Adipose tissue (tissue), 3 donors: ENCODE results near the gene LRRC75B. TPM values are rescaled to one million over a fixed set of nuclear protein-coding genes. Genes with fewer than 3 reads are reported as not detected.
"Not testable (repeated sequence)": the region's sequence is repeated elsewhere in the genome, so short reads cannot be mapped to it uniquely, and the experiment has no call there.

Experiments
- H3K27ac ChIP-seq: one replicate; pipeline ENCODE4 v1.5.1; 2013; ENCODE audit warnings: low read depth, low read length
- WGBS, 3 donors: extraction: QIAGEN DNeasy Blood & Tissue Kit; methylation state at CpG; one replicate each; pipeline ENCODE4 v1.1.7; 2013; 5-methylcytosine and 5-hydroxymethylcytosine counted together
- polyA plus RNA-seq, 3 donors: library from polyadenylated mRNA; stranded (reverse); fragments of 200-250 nt; gene quantifications; one replicate each; pipeline ENCODE4 v1.2.3, GENCODE V29; 2013
- donor health status: healthy with polysubstance abuse.
- donor health status: Bipolar disorder and iron deficiency.
- donor health status: healthy.

Gene LRRC75B
- polyA plus RNA-seq, 3 donors = 5.8 to 12.5 (median 10.8) TPM

- WGBS, 3 donors = 56 to 75% (median 66%) methylated on average over 8 of the region's 8 CpGs
These were observed 25.9 kb downstream of the LRRC75B start for GRCh38 chr22:24566899-24567511.

GRCh38 chr22:24565077-24565476 is 27.8 kb downstream of the LRRC75B start:
- WGBS, 3 donors = 84 to 92% (median 90%) methylated on average over 2 of the region's 2 CpGs
- H3K27ac ChIP-seq = no peak overlapping the region

More at GRCh38 chr22:24566899-24567511, 25.9 kb downstream of the LRRC75B start:
- no peak overlapping the region for H3K27ac ChIP-seq

GRCh38 chr22:24564376-24565058 is 28.4 kb downstream of the LRRC75B start:
- H3K27ac ChIP-seq = no peak overlapping the region
- 46 to 66% (median 62%) methylated on average over 2 of the region's 2 CpGs for WGBS, 3 donors

- 82 to 88% (median 86%) methylated on average over 2 of the region's 2 CpGs for WGBS, 3 donors
- H3K27ac ChIP-seq = no peak overlapping the region
These were observed 29.6 kb downstream of the LRRC75B start for GRCh38 chr22:24563246-24563645.

GRCh38 chr22:24559471-24559870 is 33.4 kb downstream of the LRRC75B start:
- no peak overlapping the region for H3K27ac ChIP-seq
- 61 to 69% (median 67%) methylated on average over 4 of the region's 4 CpGs for WGBS, 3 donors

GRCh38 chr22:24555165-24556039 is 37.5 kb downstream of the LRRC75B start, which contains the start of gene SNRPD3:
Gene SNRPD3, plus strand, starts transcription at chr22:24555999. Its CDS starts 1,676 bp downstream, at chr22:24557675.
- WGBS, 3 donors = 0 to 1% (median 1%) methylated on average over 56 to 59 of the region's 59 CpGs
- peak within 1 kb of the TSS; percentile 94 for H3K27ac ChIP-seq

GRCh38 chr22:24554313-24555164 is 38.3 kb downstream of the LRRC75B start, which contains the start of gene GUCD1:
Gene GUCD1, minus strand, starts transcription at chr22:24555138. Its CDS starts 147 bp downstream, at chr22:24554991.
- 0 to 1% (median 1%) methylated on average over 51 to 62 of the region's 64 CpGs for WGBS, 3 donors
- H3K27ac ChIP-seq = peak within 1 kb of the TSS; percentile 94

GRCh38 chr22:24553597-24554312 is 39.1 kb downstream of the LRRC75B start:
- H3K27ac ChIP-seq = no peak overlapping the region
- WGBS, 3 donors = 19 to 43% (median 31%) methylated on average over 12 of the region's 12 CpGs

- H3K27ac ChIP-seq = not testable (repeated sequence)
- 85 to 89% (median 87%) methylated on average over 10 of the region's 10 CpGs for WGBS, 3 donors
These were observed 40.2 kb downstream of the LRRC75B start for GRCh38 chr22:24552503-24553286.

- WGBS, 3 donors = 64 to 80% (median 66%) methylated on average over 6 of the region's 6 CpGs
- H3K27ac ChIP-seq = no peak overlapping the region
These were observed 41.9 kb downstream of the LRRC75B start for GRCh38 chr22:24550902-24551435.

- WGBS, 3 donors = 72 to 79% (median 74%) methylated on average over 8 of the region's 8 CpGs
- H3K27ac ChIP-seq = no peak overlapping the region
These were observed 42.6 kb downstream of the LRRC75B start for GRCh38 chr22:24550028-24550901.

- WGBS, 3 donors = 94 to 98% (median 95%) methylated on average over 4 of the region's 4 CpGs
- H3K27ac ChIP-seq = no peak overlapping the region
These were observed 44.1 kb downstream of the LRRC75B start for GRCh38 chr22:24548812-24549211.

- WGBS, 3 donors = 84 to 92% (median 92%) methylated on average over 11 of the region's 11 CpGs
- H3K27ac ChIP-seq = no peak overlapping the region
These were observed 49.1 kb downstream of the LRRC75B start for GRCh38 chr22:24543679-24544243.

GRCh38 chr22:24543185-24543601 is 49.7 kb downstream of the LRRC75B start:
- no peak overlapping the region for H3K27ac ChIP-seq
- 74 to 85% (median 77%) methylated on average over 7 of the region's 7 CpGs for WGBS, 3 donors

- 47 to 74% (median 60%) methylated on average over 9 of the region's 9 CpGs for WGBS, 3 donors
- no peak overlapping the region for H3K27ac ChIP-seq
These were observed 50.2 kb downstream of the LRRC75B start for GRCh38 chr22:24542641-24543040.
